Measurements from ENCODE around the gene FGF3.

The FGF3 gene

DNA sequence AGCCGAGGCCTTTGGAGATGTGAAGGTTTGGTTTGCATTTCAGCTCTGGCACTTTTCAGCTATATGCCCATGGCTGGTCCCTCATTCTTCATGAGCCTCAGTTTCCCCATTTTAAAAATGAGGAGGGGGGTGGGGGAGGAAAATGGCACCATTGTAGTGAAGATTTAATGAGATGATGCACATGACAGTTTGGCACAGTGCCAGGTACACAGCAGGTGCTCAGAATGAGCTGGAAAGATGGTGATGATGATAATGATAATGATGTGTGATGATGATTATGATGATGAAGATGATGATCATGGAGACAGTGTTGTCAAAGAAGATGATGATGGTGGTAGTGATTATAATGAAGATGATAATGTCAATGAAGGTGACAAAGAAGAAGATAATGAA, 24.3 kb upstream of the FGF3 start:
- DNase-seq, result no peak

GRCh38 chr11:69842746-69843528, 23.7 kb upstream of the FGF3 start:
- no peak for DNase-seq

GRCh38 chr11:69841859-69842698, 22.9 kb upstream of the FGF3 start:
- DNase-seq, result no peak

DNA sequence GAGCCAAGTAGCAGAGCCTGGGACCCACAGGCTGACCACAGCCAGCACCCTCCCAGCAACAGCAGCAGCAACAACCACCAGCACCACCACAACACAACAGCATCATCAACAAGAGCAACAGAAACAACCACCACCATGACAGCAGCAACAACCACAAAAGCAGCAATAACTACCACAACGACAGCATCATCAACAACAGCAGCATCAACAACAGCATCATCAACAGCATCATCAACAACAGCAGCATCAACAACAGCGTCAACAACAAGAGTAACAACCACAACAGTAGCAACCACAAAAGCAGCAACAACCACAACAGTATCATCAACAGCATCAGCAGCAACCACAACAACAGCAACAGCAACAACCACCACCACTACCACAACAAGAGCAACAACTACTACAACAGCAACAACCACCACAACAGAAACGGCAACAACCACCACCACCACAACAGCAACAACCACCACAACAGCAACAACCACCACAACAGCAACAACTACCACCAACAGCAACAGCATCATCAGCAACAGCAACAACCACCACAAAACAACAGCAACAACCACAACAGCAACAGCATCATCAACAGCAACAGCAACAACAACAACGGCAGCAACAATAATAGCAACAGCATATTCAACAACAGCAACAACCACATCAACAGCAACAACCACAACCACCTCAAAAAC, 22.1 kb upstream of the FGF3 start:
- no peak for DNase-seq

GRCh38 chr11:69840371-69841169, 21.4 kb upstream of the FGF3 start:
- no peak for DNase-seq

- DNase-seq, result no peak
Observed at GRCh38 chr11:69839516-69839915, 20.3 kb upstream of the FGF3 start.

DNA sequence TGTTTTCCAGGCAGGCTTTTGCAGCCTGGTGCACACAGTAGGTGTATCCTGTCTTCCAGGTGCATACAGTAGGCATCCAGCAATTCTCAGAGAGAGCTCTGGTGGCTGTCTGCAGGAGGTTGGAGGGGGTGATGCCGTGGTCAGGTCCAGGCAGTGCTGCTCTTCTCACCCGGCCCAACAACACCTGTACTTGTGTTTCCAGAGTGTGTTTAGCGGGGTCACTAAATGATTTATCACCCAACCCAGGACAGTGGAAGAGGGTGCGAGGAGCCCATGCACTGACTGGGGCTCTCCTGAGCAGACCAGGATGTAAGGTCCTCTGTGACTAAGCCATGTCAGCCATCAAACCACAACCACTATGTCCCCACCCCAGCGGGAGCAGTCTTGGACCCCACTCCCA, 18.6 kb upstream of the FGF3 start:
- no peak for DNase-seq

DNA sequence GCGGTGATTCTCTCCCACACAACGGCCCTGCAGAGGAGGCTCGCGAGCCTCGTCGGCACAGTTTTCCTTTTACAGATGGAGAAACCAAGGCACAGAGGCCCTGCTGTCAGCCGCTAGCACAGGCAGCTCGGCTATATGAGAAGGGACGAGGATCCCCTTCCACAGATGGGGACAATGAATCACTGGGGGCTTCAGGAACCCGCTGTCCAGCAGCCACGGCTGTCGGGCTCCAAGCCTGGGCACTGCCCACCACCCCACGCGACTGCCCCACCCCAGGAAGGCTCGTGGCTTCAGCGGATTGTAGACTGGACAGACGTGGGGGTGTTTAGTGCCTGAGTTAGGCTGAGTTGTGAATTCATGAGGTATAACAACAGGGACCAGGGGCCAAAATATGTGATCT, 17.2 kb upstream of the FGF3 start:
- DNase-seq, result no peak

- no peak for DNase-seq
Observed at GRCh38 chr11:69834811-69835800, 15.9 kb upstream of the FGF3 start.

DNA sequence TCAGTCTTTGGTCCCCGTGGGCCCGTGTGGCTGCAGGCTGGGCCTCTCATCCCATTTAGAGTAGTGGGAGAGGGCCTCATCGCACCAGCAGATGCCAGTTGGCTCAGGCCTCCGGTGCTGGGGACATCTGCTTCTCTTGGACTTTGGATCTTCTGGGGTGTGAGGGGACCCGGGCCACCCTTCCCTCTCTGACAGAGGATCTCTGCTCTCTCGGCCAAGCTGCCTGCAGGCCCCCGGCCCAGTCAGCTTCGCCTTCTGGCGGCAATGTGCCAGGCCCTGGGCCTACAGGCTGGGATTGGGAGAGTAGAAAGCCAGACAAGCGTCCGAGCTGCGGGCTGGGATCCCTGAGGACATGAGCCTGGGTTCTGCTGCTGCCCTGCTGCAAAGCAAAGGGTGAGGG, 15.0 kb upstream of the FGF3 start:
- DNase-seq, result no peak

- no peak for DNase-seq
Observed at GRCh38 chr11:69832561-69833413, 13.6 kb upstream of the FGF3 start.

DNA sequence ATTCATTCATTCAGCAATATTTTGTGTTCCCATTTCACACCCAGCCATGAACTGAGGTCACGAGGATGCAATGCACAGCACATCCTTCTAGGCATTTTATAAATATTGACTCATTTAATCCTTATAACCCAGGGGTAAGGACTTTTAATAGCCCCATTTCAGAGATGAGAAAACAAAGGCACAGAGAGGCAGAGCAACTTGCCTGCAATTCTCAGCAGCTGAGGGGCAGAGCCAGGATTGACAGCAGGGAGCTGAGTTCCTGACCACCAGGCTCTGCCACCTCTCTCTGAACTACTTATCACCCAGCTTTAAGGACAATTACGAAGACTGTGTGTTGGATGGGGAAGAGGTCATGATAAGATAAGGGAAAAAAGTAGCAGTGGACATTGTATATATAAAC, 12.8 kb upstream of the FGF3 start:
- no peak for DNase-seq

GRCh38 chr11:69830086-69830485, 10.9 kb upstream of the FGF3 start:
- no peak for DNase-seq

DNA sequence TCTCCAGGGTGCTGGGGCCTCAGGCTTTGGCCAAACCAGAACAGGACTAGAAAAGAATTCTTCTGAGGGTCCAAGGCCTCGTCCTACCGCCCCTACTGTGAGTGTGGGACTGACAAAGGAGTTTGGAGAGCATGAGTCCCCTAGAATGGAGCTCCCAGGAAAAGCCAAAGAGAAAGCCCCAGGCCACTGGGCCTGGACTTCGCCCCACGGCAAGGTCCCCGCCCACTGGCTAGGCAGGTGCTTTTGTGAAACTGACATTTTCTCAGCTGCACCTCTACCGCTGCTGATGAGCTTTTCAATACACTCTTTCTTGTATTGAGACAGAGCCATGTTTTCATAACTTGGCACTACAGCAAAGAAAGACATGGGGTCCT, 9.7 kb upstream of the FGF3 start:
- no peak for DNase-seq

GRCh38 chr11:69828276-69828970, 9.2 kb upstream of the FGF3 start:
- no peak for DNase-seq

- no peak for DNase-seq
Observed at GRCh38 chr11:69826773-69827172, 7.6 kb upstream of the FGF3 start.

DNA sequence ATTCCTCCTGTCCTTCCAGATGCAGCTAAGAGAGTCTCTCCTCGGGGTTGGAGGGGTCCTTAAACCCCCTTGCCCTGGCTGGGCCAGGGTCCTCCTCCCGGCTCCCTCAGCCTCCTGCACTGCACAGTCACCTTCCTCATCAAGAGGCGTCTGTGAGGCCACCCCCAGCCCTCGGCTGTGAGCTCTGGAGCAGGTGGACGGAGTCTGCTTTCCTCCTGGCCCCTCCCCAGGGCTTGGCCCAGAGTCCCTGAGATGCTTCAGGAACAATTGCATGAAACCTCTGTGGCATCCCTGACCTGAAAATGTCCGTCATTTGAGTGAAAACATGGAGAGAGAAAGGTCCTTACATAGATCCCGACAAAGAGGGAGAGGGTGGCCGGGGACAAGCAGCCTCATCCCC, 6.7 kb upstream of the FGF3 start:
- DNase-seq, result no peak

GRCh38 chr11:69825037-69825834, 6.0 kb upstream of the FGF3 start:
- no peak for DNase-seq

- no peak for DNase-seq
Observed at GRCh38 chr11:69823641-69824265, 4.5 kb upstream of the FGF3 start.

Measured in kidney glomerular epithelial cell (primary cell).